SHP77 (cell line): ENCODE results near the gene SRGAP1.

Experiments
- DNase-seq, 2 experiments: peaks; one replicate each; lab custom pipeline; 2025; lab: John Stamatoyannopoulos, UW

Gene SRGAP1

GRCh38 chr12:63966606-63966975 lies 122.1 kb downstream of the SRGAP1 start:
- no peak for DNase-seq

- DNase-seq, result no peak
These were observed 123.1 kb downstream of the SRGAP1 start for GRCh38 chr12:63967358-63968145.

GRCh38 chr12:63968673-63969072 lies 124.2 kb downstream of the SRGAP1 start:
- no peak for DNase-seq

- DNase-seq, result no peak
These were observed 132.4 kb downstream of the SRGAP1 start for GRCh38 chr12:63976902-63977395.

- DNase-seq, result no peak
These were observed 132.9 kb downstream of the SRGAP1 start for GRCh38 chr12:63977441-63977840.

- no peak for DNase-seq
These were observed 134.0 kb downstream of the SRGAP1 start for GRCh38 chr12:63978519-63978918.

- no peak for DNase-seq
These were observed 135.7 kb downstream of the SRGAP1 start for GRCh38 chr12:63980211-63980610.

GRCh38 chr12:63981343-63981742 lies 136.8 kb downstream of the SRGAP1 start:
- no peak for DNase-seq

- no peak for DNase-seq
These were observed 138.2 kb downstream of the SRGAP1 start for GRCh38 chr12:63982604-63983295.

GRCh38 chr12:63985456-63985855 lies 141.0 kb downstream of the SRGAP1 start:
- DNase-seq, result no peak

GRCh38 chr12:63985945-63986344 lies 141.4 kb downstream of the SRGAP1 start:
- no peak for DNase-seq

GRCh38 chr12:63989301-63989845 lies 144.9 kb downstream of the SRGAP1 start:
- DNase-seq, result no peak

- DNase-seq, result no peak
These were observed 146.5 kb downstream of the SRGAP1 start for GRCh38 chr12:63990828-63991547.

GRCh38 chr12:63994704-63995103 lies 150.2 kb downstream of the SRGAP1 start:
- no peak for DNase-seq

GRCh38 chr12:63995512-63995911 lies 151.0 kb downstream of the SRGAP1 start:
- no peak for DNase-seq

GRCh38 chr12:63996556-63996955 lies 152.1 kb downstream of the SRGAP1 start:
- no peak for DNase-seq

GRCh38 chr12:63997198-63997597 lies 152.7 kb downstream of the SRGAP1 start:
- DNase-seq, result no peak

GRCh38 chr12:63998584-63998983 lies 154.1 kb downstream of the SRGAP1 start:
- no peak for DNase-seq

GRCh38 chr12:63999853-64000252 lies 155.4 kb downstream of the SRGAP1 start:
- DNase-seq, result no peak

GRCh38 chr12:64001439-64001838 lies 156.9 kb downstream of the SRGAP1 start:
- no peak for DNase-seq

GRCh38 chr12:64004641-64005040 lies 160.1 kb downstream of the SRGAP1 start:
- no peak for DNase-seq

- DNase-seq, result no peak
These were observed 161.8 kb downstream of the SRGAP1 start for GRCh38 chr12:64006211-64006825.
